ENCODE measurements around the gene AXIN1. TPM values are rescaled to one million over a fixed set of nuclear protein-coding genes. Genes with fewer than 3 reads are reported as not detected.
A peak's percentile ranks its signal among the peaks of the same experiment; 100 is the strongest.

AXIN1 gene
- total and polyA plus RNA-seq, 2 of the 8 experiments (the other 6 are each of a cell fraction or from before 2014, with no cell fraction given) = 12.5 to 41.9 TPM

DNA sequence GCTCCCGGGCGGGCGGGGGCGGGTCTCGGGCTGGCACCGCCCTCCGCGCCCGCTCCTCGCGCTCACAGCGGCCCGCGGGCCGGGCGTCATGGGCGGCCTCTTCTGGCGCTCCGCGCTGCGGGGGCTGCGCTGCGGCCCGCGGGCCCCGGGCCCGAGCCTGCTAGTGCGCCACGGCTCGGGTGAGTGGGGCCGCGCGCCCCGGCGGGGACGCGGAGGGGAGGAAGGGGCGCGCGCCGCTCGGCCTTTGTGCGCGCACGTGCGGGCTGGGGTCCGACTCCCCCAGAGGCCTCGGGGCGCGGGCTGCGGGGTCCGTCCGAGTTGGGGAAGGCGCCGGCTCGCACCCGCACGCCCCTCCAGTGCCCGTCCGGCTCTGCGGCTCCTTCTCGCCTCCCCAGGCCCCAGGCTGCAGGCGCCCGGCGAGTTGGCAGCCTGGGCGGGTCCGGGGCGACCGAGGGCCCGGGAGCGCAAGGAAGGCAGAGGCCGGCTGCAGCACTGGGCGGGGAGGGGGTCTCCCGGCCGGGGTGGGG, 44.7 kb upstream of the AXIN1 start, which contains the start of gene NME4:
TSS of gene NME4 (plus strand) at position 65 of the 527 bp plus-strand sequence. CDS start at position 89, 24 bp downstream.
- no peak within 1 kb of the TSS for H3K23ac ChIP-seq (ENCODE audit: insufficient read length)
- H4K20me1 ChIP-seq (replicated peaks in 1 of 2; ENCODE audit: control insufficient read depth in 1 of 2, insufficient read depth in 2 of 2, low read length in 2 of 2) = peaks cover 2 to 21% of the 10 kb centered on the region in 2 experiments
- H2AK5ac ChIP-seq (ENCODE audit: low read depth, low read length) = no peak within 1 kb of the TSS; the same call in 1 of the 2 replicates
- no peak within 1 kb of the TSS for H2BK20ac ChIP-seq (ENCODE audit: low read length)
- no peak within 1 kb of the TSS for H2BK120ac ChIP-seq (replicated peaks; ENCODE audit: low read depth, low read length)
- H3K23me2 ChIP-seq (ENCODE audit: low read depth, low read length) = peaks cover 5% of the 10 kb centered on the region
- peak within 1 kb of the TSS; percentile 68 to 95 (median 82); a peak in 5 of 7 replicates for H3K9ac ChIP-seq (replicated peaks in 1 of 4; ENCODE audit: extremely low read depth in 1 of 4, low read depth in 3 of 4, low read length in 3 of 4)
- peak within 1 kb of the TSS; percentile 57 for H4K5ac ChIP-seq (ENCODE audit: insufficient read length, low read depth, low read length)
- no peak for FAIRE-seq
- peak within 1 kb of the TSS; percentile 67 to 71 for H3K4me2 ChIP-seq (ENCODE audit: insufficient read depth in 1 of 2, low read depth in 2 of 2, low read length in 2 of 2)
- ChIA-PET POLR2A (ENCODE audit: partially characterized antibody) (interaction anchor here (1.0 to 6.7 kb wide), 13 partner anchors 9 to 129 kb away, joined by 3 to 67 read pairs (median 4); partner anchors contain the start of genes MRPL28 and RAB11FIP3), CTCF (ENCODE audit: partially characterized antibody) (interaction anchor here (1.2 to 1.8 kb wide), 2 partner anchors 16 to 93 kb away, joined by 4 read pairs; no protein-coding TSS in a partner anchor)
- peak within 1 kb of the TSS; percentile 90 for H3K27ac ChIP-seq (ENCODE audit: low read depth, low read length)
- H2AFZ ChIP-seq (ENCODE audit: low read length) = no peak within 1 kb of the TSS
- H3K27me3 ChIP-seq (replicated peaks in 1 of 4; ENCODE audit: control insufficient read depth in 3 of 4, extremely low read depth in 1 of 4, insufficient read depth in 3 of 4, low read length in 3 of 4) = no peaks in the 10 kb centered on the region
- H3K14ac ChIP-seq (ENCODE audit: insufficient read length) = no peak within 1 kb of the TSS
- H3K4me1 ChIP-seq (replicated peaks in 1 of 4; ENCODE audit: control insufficient read depth in 3 of 4, insufficient read depth in 4 of 4, low read length in 3 of 4) = peaks cover 0 to 26% (median 13%) of the 10 kb centered on the region in 4 experiments; a peak in 6 of 7 replicates
- H2BK5ac ChIP-seq (ENCODE audit: low read depth, low read length) = peak within 1 kb of the TSS; percentile 91
- H3K4ac ChIP-seq (replicated peaks; ENCODE audit: insufficient read length, low read depth, low read length) = peak within 1 kb of the TSS; percentile 97
- H3K79me1 ChIP-seq (ENCODE audit: low read depth, low read length) = no peaks in the 10 kb centered on the region; the same call in 1 of the 2 replicates
- WGBS, 2 experiments (ENCODE audit: extremely low coverage in 1 of 2, insufficient coverage in 1 of 2, insufficient read length in 1 of 2, insufficient replicate concordance in 2 of 2, low coverage in 1 of 2, low lambda C conversion rate in 2 of 2, missing lambda C conversion rate in 1 of 2) = 3% methylated on average over 33 of the region's 75 CpGs; no CpG with 5 or more reads in 1 of the 2 experiments
- no peak within 1 kb of the TSS for H3K56ac ChIP-seq (replicated peaks; ENCODE audit: insufficient read length, low read depth, low read length)
- H3K18ac ChIP-seq (ENCODE audit: extremely low read depth, low read length) = peak within 1 kb of the TSS; percentile 62
- H2BK15ac ChIP-seq (ENCODE audit: low read length) = 0 out of 2 replicates have a peak within 1 kb of the TSS, but pooled peaks have one; percentile 3
- H3K79me2 ChIP-seq (ENCODE audit: control insufficient read depth in 1 of 2, insufficient read depth in 2 of 2, low read length in 2 of 2) = no peaks in the 10 kb centered on the region; a peak in 1 of 4 replicates
- H4K91ac ChIP-seq (replicated peaks; ENCODE audit: insufficient read length, low read length) = peak within 1 kb of the TSS; percentile 74
- peak within 1 kb of the TSS; percentile 52 to 91 (median 70) for H3K4me3 ChIP-seq (ENCODE audit: extremely low read depth in 1 of 4, insufficient read depth in 2 of 4, low read depth in 3 of 4, low read length in 4 of 4)
- peak in 1 of 2 experiments; percentile 73 for DNase-seq (ENCODE audit: low read depth in 1 of 2, low spot score in 2 of 2)
- H4K8ac ChIP-seq (ENCODE audit: extremely low read depth, insufficient read depth, low read length) = peak within 1 kb of the TSS; percentile 96
- peaks cover 7 to 18% (median 14%) of the 10 kb centered on the region in 4 experiments; a peak in 6 of 8 replicates for H3K36me3 ChIP-seq (ENCODE audit: control insufficient read depth in 2 of 4, insufficient read depth in 4 of 4, low read length in 3 of 4)
- peaks cover 0 to under 1% of the 10 kb centered on the region in 2 experiments; a peak in 2 of 4 replicates for H3K9me3 ChIP-seq (ENCODE audit: insufficient read depth in 2 of 2, low read depth in 1 of 2, low read length in 1 of 2)
- H2BK12ac ChIP-seq (ENCODE audit: low read depth, low read length) = 0 out of 2 replicates have a peak within 1 kb of the TSS, but pooled peaks have one; percentile 80
- TF ChIP-seq RBBP5 (IDR thresholded peaks at IDR 0.05; ENCODE audit: borderline replicate concordance, low read depth, low read length) (no peak), CBX5 (IDR thresholded peaks at IDR 0.05; ENCODE audit: low read depth, low read length) (no peak), CTBP2 (IDR thresholded peaks at IDR 0.05; ENCODE audit: borderline replicate concordance, insufficient read depth, insufficient read length, low read length) (no peak), BCL11A (IDR thresholded peaks at IDR 0.05; ENCODE audit: low read depth in 2 of 2, low read length in 2 of 2) (no peak), RAD21 (IDR thresholded peaks at IDR 0.05 in 1 of 2, conservative IDR thresholded peaks at IDR 0.05 in 1 of 2; ENCODE audit: low read depth in 2 of 2, low read length in 2 of 2) (no peak), TCF12 (IDR thresholded peaks at IDR 0.05; ENCODE audit: low read depth, low read length) (no peak)
- TF ChIP-seq, protein P1, sequence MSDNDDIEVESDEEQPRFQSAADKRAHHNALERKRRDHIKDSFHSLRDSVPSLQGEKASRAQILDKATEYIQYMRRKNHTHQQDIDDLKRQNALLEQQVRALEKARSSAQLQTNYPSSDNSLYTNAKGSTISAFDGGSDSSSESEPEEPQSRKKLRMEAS (IDR thresholded peaks at IDR 0.05) = peak; percentile 74
